ENCODE data around the gene TMEM273.

GRCh38 chr10:49113741-49114141 lies 74.5 kb downstream of the TMEM273 start:
- no peak for TF ChIP-seq CTCF (IDR thresholded peaks at IDR 0.05 in 2 of 3, conservative IDR thresholded peaks at IDR 0.05 in 1 of 3; ENCODE audit: control insufficient read depth in 2 of 3, extremely low read depth in 1 of 3, insufficient read depth in 1 of 3, low read depth in 3 of 3, low read length in 3 of 3)
- no peak for TF ChIP-seq SUPT20H (IDR thresholded peaks at IDR 0.05; ENCODE audit: borderline replicate concordance, control insufficient read depth, low read depth, low read length)

Measured in GM12878 (cell line).